ENCODE results near the gene CACNA1I.

CACNA1I gene

GRCh38 chr22:39705386-39705785 is 134.8 kb downstream of the CACNA1I start:
- H3K4me3 ChIP-seq (ENCODE audit: control insufficient read depth, low read depth, low read length), result no peak overlapping the region
- no peak for TF ChIP-seq CTCF (conservative IDR thresholded peaks at IDR 0.05; ENCODE audit: control insufficient read depth, insufficient read depth, low read depth, low read length)
- no peak for DNase-seq (ENCODE audit: low read depth)

- H3K4me3 ChIP-seq (ENCODE audit: control insufficient read depth, low read depth, low read length), result no peak overlapping the region
- no peak for DNase-seq (ENCODE audit: low read depth)
- TF ChIP-seq CTCF (conservative IDR thresholded peaks at IDR 0.05; ENCODE audit: control insufficient read depth, insufficient read depth, low read depth, low read length), result no peak
These were observed 136.0 kb downstream of the CACNA1I start for GRCh38 chr22:39706376-39707140.

- H3K4me3 ChIP-seq (ENCODE audit: control insufficient read depth, low read depth, low read length), result no peak overlapping the region
- DNase-seq (ENCODE audit: low read depth), result no peak
- TF ChIP-seq CTCF (conservative IDR thresholded peaks at IDR 0.05; ENCODE audit: control insufficient read depth, insufficient read depth, low read depth, low read length), result no peak
These were observed 136.8 kb downstream of the CACNA1I start for GRCh38 chr22:39707351-39707750.

GRCh38 chr22:39707816-39708215 is 137.3 kb downstream of the CACNA1I start:
- H3K4me3 ChIP-seq (ENCODE audit: control insufficient read depth, low read depth, low read length), result no peak overlapping the region
- no peak for DNase-seq (ENCODE audit: low read depth)
- no peak for TF ChIP-seq CTCF (conservative IDR thresholded peaks at IDR 0.05; ENCODE audit: control insufficient read depth, insufficient read depth, low read depth, low read length)

GRCh38 chr22:39710380-39711150 is 140.0 kb downstream of the CACNA1I start:
- no peak overlapping the region for H3K4me3 ChIP-seq (ENCODE audit: control insufficient read depth, low read depth, low read length)
- TF ChIP-seq CTCF (conservative IDR thresholded peaks at IDR 0.05; ENCODE audit: control insufficient read depth, insufficient read depth, low read depth, low read length), result no peak
- no peak for DNase-seq (ENCODE audit: low read depth)

- TF ChIP-seq CTCF (conservative IDR thresholded peaks at IDR 0.05; ENCODE audit: control insufficient read depth, insufficient read depth, low read depth, low read length), result no peak
- DNase-seq (ENCODE audit: low read depth), result no peak
- no peak overlapping the region for H3K4me3 ChIP-seq (ENCODE audit: control insufficient read depth, low read depth, low read length)
These were observed 141.5 kb downstream of the CACNA1I start for GRCh38 chr22:39712081-39712480.
